Stimulated activated CD8-positive, alpha-beta memory T cell treated with anti-CD3 and anti-CD28 coated beads, Interleukin-7, amount 100 ng/mL, for 1 hour (primary cell): ENCODE results near the gene CDRT4.

Experiments used
- DNase-seq, 2 donors: peaks; one replicate each; pipeline ENCODE4 v3.0.0-alpha.2; 2020; ENCODE audit warnings: low read depth in 2 of 2

The CDRT4 gene

GRCh38 chr17:15393414-15393813 lies 74.0 kb downstream of the CDRT4 start:
- no peak for DNase-seq

- DNase-seq, result no peak
Measured at GRCh38 chr17:15392326-15392741, 75.1 kb downstream of the CDRT4 start.

GRCh38 chr17:15388356-15389041 lies 78.9 kb downstream of the CDRT4 start:
- no peak for DNase-seq

DNA sequence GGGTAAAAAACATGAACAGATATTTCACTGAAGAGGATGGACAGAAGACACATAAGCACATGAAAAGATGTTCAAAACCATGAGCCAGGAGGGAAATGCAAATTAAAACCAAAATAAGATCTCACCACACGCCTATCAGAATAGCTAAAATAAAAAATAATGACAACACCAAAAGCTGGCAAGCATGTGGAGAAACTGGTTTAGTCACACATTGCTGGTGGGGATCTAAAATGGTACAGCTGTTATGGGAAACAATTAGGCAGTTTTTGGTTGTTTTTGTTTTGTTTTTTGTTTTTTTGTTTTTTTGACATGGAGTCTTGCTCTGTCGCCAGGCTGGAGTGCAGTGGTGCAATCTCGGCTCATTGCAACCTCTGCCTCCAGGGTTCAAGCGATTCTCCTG lies 81.3 kb downstream of the CDRT4 start:
- no peak for DNase-seq
